ENCODE measurements around the gene EPHB3.
"Not testable (repeated sequence)": the region's sequence is repeated elsewhere in the genome, so short reads cannot be mapped to it uniquely, and the experiment has no call there.

EPHB3 gene

GRCh38 chr3:184600685-184601377, 39.2 kb downstream of the EPHB3 start:
- DNase-seq (ENCODE audit: low read depth), result no peak

GRCh38 chr3:184601576-184602371, 40.2 kb downstream of the EPHB3 start:
- DNase-seq (ENCODE audit: low read depth), result no peak

GRCh38 chr3:184602372-184603150, 41.0 kb downstream of the EPHB3 start:
- DNase-seq (ENCODE audit: low read depth), result no peak

- DNase-seq (ENCODE audit: low read depth), result no peak
Measured at GRCh38 chr3:184603151-184604030, 41.8 kb downstream of the EPHB3 start.

- DNase-seq (ENCODE audit: low read depth), result no peak
Measured at GRCh38 chr3:184604039-184604601, 42.5 kb downstream of the EPHB3 start.

DNA sequence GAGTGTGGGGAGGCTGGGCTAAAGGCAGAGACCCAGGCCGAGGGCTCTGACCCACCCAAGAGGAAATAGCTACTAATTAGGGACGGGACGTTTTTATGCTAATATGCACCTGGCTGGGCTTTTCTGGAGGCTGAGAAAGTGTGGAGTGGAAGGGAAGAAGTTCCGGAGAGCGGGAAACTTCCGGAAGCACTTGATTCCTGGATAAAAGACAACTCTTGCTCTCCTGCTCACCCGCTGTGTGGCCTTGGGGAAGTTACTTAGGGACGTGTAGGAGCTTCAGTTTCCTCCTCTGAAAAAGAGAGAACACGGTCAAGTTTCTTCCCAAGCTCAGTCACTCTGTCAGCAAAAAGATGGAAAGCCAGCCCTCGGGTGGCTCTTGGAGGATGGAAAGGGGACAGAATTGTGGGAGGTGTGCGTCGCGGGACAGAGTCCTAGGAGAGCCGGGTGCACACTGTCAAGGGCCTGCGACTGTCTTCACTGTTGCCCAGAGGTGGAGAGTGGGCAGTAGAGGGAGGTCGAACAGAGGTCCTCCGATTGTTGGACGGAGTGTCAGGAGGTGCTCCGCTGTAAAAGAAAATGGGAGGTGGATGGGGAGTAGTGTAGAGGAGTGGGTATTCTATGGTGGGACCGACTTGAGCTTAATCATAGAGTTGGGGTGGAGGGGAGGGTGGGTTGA, 43.2 kb downstream of the EPHB3 start:
- DNase-seq (ENCODE audit: low read depth), result no peak

DNA sequence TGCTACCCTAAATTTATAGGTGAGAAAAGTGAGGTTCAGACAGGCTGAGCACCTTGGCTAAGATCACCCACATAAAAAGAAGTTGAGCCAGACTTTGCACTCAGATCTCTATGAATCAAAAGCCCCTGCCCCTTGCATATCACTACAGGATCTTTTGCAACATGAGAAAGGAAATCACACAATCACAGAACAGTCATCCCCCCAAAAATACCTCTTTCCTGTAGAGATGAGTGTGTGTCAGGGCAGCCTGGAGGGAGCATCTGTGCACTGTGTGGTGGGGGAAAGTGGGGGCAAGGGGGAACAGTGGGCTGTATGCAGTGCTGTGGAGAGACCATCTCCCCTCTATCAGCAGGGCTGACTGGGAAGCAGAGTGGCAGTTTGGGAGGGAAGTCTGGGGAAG, 46.6 kb downstream of the EPHB3 start:
- DNase-seq (ENCODE audit: low read depth), result no peak

DNA sequence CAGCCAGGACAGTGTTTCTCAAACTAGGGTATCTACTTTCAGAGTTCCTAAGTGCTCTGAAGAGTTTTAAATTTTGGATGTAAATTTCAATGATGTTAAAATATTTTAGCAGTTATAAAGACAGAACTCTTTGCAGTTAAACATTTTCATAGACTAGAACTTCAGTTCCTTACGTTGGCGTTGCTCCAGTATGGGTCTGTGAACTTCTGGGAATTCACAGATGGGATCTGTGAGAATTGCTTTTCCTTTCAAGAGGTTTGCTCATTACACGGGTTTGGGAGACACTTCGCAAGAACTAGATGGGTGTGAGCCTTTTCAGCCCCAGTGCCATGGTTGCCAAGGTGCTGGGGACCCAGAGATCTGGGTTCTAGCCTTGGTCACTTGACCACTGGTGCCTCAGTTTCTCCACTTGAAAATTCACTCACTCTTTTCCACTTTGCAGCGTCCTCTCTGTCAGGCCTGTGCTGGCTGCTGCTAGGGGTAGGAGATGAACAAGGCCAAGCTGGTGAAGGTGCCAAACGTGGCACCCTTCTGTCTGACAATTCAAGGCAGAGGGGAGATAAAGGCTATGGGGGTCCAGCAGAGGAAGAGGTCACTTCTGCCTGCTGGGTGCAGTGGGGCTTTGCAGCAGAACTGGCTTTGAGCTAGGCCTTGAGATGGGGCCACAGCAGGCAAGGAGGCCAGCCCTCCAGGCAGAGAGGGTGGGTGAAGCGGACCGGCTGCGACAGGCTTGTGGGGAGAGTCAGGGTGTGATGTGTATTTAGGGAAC, 48.1 kb downstream of the EPHB3 start:
- DNase-seq (ENCODE audit: low read depth), result no peak

DNA sequence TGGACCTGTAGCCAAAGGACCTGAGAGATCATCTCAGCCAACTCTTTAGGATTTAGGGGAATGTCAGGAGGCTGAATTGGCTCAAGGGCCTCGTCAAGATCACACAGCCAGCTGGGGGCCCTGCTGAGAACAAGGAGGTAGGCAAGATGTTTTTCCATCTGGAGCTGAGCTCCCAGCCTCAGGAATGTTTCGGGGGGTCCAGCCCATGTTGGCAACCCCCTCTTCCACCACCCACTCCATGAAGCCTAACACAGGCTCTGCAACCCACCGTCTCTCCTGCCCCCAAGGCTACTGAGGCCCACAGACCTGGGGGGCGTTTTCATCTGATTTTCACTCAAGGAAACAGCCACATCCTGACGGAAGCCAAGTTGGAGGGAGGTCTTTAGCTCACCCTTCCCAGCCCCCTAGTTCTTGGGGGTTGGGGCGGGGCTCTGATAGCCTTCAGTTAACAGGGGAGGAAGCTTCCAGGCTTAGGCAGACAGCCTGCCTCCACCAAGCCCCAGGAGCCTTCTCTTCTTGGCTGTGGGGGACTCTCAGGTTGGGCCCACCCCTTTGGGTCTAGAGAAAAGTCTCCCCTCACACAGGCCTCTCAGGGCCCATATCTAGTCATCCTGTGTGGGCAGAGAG, 48.8 kb downstream of the EPHB3 start:
- no peak for DNase-seq (ENCODE audit: low read depth)

DNA sequence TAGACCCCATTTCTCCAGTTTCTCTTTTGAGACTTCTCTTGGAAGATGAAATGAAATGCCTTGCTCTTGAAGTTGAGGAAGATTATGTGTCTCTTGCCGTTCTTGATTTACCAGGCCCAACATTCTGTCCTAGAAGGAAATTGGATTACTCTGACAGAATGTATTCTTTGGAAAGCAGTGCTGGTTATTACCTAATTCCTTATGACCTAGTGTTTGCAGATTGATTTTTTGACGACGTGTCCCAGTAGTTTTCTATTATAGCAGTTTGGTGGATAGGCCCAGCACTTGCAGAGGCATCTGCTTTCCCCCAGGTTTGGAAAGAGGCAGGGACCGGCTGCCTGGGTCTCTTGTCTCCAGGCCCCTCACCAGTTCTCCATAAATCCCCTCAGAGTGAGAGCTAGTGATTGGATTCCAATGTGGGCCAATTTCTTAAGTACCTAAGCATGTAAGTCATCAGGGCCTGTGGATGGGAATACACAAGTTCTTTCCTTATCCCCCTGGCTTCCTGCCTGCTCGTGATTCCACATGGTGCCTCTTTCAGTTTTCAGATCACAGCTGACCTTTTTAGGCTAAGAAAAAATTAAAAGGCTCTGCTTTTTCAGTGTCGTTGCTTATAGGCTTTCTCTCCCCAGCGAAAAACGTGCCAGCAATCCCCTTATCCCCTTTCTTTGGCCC, 50.2 kb downstream of the EPHB3 start:
- no peak for DNase-seq (ENCODE audit: low read depth)

- no peak for DNase-seq (ENCODE audit: low read depth)
Measured at GRCh38 chr3:184615396-184615795, 53.8 kb downstream of the EPHB3 start.

GRCh38 chr3:184616436-184616835, 54.9 kb downstream of the EPHB3 start:
- DNase-seq (ENCODE audit: low read depth), result no peak

DNA sequence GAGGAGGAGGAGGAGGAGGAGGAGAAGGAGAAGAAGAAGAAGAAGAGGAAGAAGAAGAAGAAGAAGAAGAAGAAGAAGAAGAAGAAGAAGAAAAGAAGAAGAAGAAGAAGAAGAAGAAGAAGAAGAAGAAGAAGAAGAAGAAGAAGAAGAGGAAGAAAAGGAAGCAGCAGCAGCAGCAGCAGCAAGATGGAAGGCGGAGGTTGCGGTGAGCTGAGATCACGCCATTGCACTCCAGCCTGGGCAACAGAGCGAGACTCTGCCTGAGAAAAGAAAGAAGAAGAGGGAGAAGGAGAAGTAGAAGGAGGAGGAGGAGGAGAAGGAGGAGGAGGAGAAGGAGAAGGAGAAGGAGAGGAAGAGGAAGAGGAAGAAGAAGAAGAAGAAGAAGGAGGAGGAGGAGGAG, 55.7 kb downstream of the EPHB3 start:
- not testable (repeated sequence) for DNase-seq (ENCODE audit: low read depth)

DNA sequence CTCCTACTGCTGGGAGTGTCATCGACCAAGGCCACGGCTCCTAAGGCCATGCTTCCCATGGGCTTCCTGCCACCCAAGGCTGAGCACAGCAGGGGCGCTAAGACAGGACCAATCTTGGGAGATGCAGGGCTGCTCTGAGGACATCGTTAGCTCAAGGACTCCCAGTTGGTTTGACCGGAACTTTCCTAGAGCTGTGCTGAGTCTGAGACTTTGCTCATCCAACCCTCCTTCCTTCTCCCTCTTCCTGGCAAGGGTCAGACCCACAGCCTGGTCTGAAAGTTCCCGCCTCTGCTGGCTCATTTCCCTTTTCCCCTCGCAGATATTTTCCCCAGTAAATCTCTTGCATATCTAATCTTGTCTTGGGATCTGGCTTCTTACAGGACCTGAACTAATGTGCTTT, 57.2 kb downstream of the EPHB3 start:
- no peak for DNase-seq (ENCODE audit: low read depth)

- no peak for DNase-seq (ENCODE audit: low read depth)
Measured at GRCh38 chr3:184619369-184619768, 57.8 kb downstream of the EPHB3 start.

DNA sequence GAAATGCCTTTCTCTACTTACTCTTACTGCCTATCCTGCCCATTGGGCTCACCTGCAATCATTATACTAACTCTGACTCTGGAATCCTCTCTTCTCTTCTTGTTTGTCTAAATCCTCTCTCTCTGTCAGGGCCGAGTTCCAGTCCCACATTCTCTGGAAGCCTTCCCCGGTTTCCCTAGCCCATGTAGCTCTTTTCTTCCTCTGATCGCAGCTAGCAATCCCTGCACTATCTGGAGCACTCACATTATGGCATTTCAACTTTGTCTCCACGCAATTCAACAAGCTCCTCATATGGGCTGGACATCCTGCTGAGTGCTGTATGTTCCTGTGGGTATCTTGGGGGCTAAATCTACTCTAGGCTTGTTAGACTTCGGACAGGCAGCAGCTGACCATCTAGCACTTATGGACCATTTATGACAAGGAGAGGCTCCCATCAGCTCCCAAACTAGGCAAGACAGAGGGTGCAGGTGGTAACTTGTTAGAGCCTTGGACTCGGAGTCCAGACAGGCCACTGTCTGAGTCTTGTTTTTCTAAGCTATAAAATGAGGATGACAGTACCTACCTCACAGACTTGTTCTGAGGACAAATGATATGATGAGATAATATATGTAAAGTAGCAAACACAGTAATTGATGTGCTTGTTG, 58.3 kb downstream of the EPHB3 start:
- DNase-seq (ENCODE audit: low read depth), result no peak

- DNase-seq (ENCODE audit: low read depth), result no peak
Measured at GRCh38 chr3:184620475-184621119, 59.0 kb downstream of the EPHB3 start.

GRCh38 chr3:184622156-184622555, 60.6 kb downstream of the EPHB3 start:
- DNase-seq (ENCODE audit: low read depth), result not testable (repeated sequence)

All from activated T-helper 9 cell treated with anti-CD3 and anti-CD28 coated beads, Interleukin-2, amount 50 U/mL, for 16 hours (primary cell).